ENCODE data around the gene ULK4. TPM values are rescaled to one million over a fixed set of nuclear protein-coding genes. Genes with fewer than 3 reads are reported as not detected.
"Not testable (repeated sequence)": the region's sequence is repeated elsewhere in the genome, so short reads cannot be mapped to it uniquely, and the experiment has no call there.

The ULK4 gene
- total RNA-seq, 4 donors from 2014 or later: 8.4 to 43.8 (median 20.8) TPM

GRCh38 chr3:41652506-41652905 lies 309.4 kb downstream of the ULK4 start:
- H3K4me1 ChIP-seq: no peaks in the 10 kb centered on the region
- no peaks in the 10 kb centered on the region for H3K36me3 ChIP-seq
- DNase-seq: no peak
- no peaks in the 10 kb centered on the region for H3K9me3 ChIP-seq
- no peak for TF ChIP-seq POLR2A (IDR thresholded peaks at IDR 0.05)
- TF ChIP-seq, protein P1, sequence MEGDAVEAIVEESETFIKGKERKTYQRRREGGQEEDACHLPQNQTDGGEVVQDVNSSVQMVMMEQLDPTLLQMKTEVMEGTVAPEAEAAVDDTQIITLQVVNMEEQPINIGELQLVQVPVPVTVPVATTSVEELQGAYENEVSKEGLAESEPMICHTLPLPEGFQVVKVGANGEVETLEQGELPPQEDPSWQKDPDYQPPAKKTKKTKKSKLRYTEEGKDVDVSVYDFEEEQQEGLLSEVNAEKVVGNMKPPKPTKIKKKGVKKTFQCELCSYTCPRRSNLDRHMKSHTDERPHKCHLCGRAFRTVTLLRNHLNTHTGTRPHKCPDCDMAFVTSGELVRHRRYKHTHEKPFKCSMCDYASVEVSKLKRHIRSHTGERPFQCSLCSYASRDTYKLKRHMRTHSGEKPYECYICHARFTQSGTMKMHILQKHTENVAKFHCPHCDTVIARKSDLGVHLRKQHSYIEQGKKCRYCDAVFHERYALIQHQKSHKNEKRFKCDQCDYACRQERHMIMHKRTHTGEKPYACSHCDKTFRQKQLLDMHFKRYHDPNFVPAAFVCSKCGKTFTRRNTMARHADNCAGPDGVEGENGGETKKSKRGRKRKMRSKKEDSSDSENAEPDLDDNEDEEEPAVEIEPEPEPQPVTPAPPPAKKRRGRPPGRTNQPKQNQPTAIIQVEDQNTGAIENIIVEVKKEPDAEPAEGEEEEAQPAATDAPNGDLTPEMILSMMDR (IDR thresholded peaks at IDR 0.05): no peak
- no peak overlapping the region for H3K4me3 ChIP-seq
- no peak overlapping the region for H3K27ac ChIP-seq
- no peaks in the 10 kb centered on the region for H3K27me3 ChIP-seq

DNA sequence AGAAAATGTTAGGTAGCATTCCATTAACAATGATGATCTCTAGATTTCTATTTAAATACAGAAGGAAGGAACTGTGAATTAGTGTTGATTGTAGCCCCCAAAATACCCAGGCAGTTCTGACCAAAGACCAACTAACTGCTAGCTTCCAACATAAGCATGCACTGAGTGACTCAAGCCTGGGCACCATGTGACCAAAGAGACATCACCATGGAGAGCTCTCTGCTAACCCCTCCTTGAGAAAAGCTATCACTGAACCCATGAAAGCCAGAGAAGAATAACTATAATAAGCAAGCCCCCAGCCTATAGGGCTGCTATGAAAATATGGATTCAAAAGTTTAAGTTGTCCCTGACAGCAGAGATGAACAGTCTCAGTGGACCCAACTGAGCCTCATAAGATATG lies 310.2 kb downstream of the ULK4 start:
- no peak for DNase-seq
- Histone ChIP-seq H3K9me3 (no peaks in the 10 kb centered on the region), H3K4me1 (no peaks in the 10 kb centered on the region), H3K27ac (no peak overlapping the region), H3K27me3 (no peaks in the 10 kb centered on the region), H3K36me3 (no peaks in the 10 kb centered on the region), H3K4me3 (no peak overlapping the region)
- TF ChIP-seq, protein P1 (IDR thresholded peaks at IDR 0.05): no peak
- no peak for TF ChIP-seq POLR2A (IDR thresholded peaks at IDR 0.05)

DNA sequence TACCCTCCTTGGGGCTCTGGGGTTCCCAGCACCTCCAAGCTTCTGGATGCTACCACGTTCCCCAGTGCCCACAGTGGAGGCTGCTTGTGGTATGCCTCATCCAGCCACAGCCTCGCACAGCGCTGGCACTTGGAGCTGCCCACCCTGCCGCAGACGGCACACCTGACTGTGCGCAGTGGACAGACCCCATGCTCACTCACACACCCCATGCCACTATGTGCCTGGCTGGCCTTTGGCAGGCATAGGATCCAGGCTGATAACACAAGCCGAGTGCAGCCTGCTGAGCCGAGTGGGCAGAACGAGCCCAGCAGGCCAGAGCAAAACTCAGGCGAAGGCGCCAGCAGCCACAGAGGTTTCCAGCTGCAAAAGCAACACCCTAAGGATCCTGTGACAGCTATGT lies 311.5 kb downstream of the ULK4 start:
- Histone ChIP-seq H3K27me3 (no peaks in the 10 kb centered on the region), H3K4me3 (no peak overlapping the region), H3K4me1 (no peaks in the 10 kb centered on the region), H3K36me3 (no peaks in the 10 kb centered on the region), H3K9me3 (no peaks in the 10 kb centered on the region), H3K27ac (no peak overlapping the region)
- TF ChIP-seq, protein P1 (IDR thresholded peaks at IDR 0.05): no peak
- TF ChIP-seq POLR2A (IDR thresholded peaks at IDR 0.05): no peak
- no peak for DNase-seq

- H3K4me3 ChIP-seq: no peak overlapping the region
- H3K27me3 ChIP-seq: no peaks in the 10 kb centered on the region
- DNase-seq: no peak
Observed at GRCh38 chr3:41649129-41649739, 312.7 kb downstream of the ULK4 start.

GRCh38 chr3:41647730-41648129 lies 314.2 kb downstream of the ULK4 start:
- DNase-seq, H3K4me1 ChIP-seq, H3K9me3 ChIP-seq, H3K4me3 ChIP-seq, H3K27ac ChIP-seq, H3K27me3 ChIP-seq, H3K36me3 ChIP-seq: not testable (repeated sequence)

More at GRCh38 chr3:41649129-41649739, 312.7 kb downstream of the ULK4 start:
- Histone ChIP-seq H3K36me3 (no peaks in the 10 kb centered on the region), H3K27ac (no peak overlapping the region), H3K9me3 (no peaks in the 10 kb centered on the region), H3K4me1 (no peaks in the 10 kb centered on the region)
- TF ChIP-seq POLR2A (IDR thresholded peaks at IDR 0.05): no peak
- TF ChIP-seq, protein P1 (IDR thresholded peaks at IDR 0.05): no peak

DNA sequence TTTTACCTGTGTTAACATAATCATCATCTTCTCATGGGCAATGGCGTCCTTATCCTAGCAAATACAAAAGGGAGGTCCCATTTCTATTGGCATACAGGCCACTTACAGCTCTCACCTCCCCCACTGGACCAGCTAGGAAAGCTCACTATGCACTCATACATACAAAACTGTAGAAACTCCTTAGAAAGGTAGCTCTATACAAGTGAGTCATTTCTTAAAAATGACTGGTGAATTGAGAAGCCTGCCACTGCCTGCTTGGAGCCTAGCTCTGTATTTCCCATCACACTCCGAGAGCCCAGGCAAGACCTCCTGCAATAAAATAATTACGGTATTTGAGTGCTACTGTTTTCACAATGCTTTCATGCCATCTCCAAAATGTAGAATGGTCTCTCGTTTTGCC lies 321.8 kb downstream of the ULK4 start:
- DNase-seq: no peak
- no peak overlapping the region for H3K27ac ChIP-seq
- H3K4me3 ChIP-seq: no peak overlapping the region
- H3K9me3 ChIP-seq: no peaks in the 10 kb centered on the region
- no peaks in the 10 kb centered on the region for H3K36me3 ChIP-seq
- TF ChIP-seq POLR2A (IDR thresholded peaks at IDR 0.05): no peak
- TF ChIP-seq, protein P1 (IDR thresholded peaks at IDR 0.05): no peak
- H3K27me3 ChIP-seq: no peaks in the 10 kb centered on the region
- H3K4me1 ChIP-seq: no peaks in the 10 kb centered on the region
